IMR-90 (cell line): ENCODE results near the gene FAM32A. TPM values are rescaled to one million over a fixed set of nuclear protein-coding genes. Genes with fewer than 3 reads are reported as not detected.

ENCODE experiments used
- ATAC-seq: fragments of 200-7000 bp; cut with Tn5 transposase; 2 replicates; pipeline ENCODE4 v1.9.1; 2020; ENCODE audit warnings: low read depth, mild to moderate bottlenecking, moderate library complexity
- BruUV-seq: library from RNA; stranded (reverse); fragments of 400-500 nt; replicated peaks from 2 replicates; lab custom pipeline; 2021; lab: Mats Ljungman, UMichigan
- CTCF ChIA-PET: fragments of 300-600 bp; formaldehyde crosslinking; extraction: SDS; loops from one replicate; lab custom pipeline; 2021; ENCODE audit warnings: antibody characterized with exemption; lab: Yijun Ruan, JAX
- POLR2A ChIA-PET: fragments of 300-600 bp; sonication (Branson Sonifier 250); formaldehyde crosslinking; loops from one replicate; lab custom pipeline; 2022; ENCODE audit warnings: antibody characterized with exemption; ENCODE audit not compliant: unreplicated experiment; lab: Charles Lee
- DNase-seq: peaks from one replicate; pipeline ENCODE4 v3.0.0; 2013
- H2AFZ ChIP-seq: replicated peaks from 2 replicates; pipeline ENCODE3; 2013; ENCODE audit warnings: low read length, mild to moderate bottlenecking; ENCODE audit not compliant: poor library complexity
- H2AK5ac ChIP-seq: 2 replicates; pipeline ENCODE4 v1.6.1; 2013; ENCODE audit warnings: low read depth, low read length, inconsistent platforms
- H2AK9ac ChIP-seq: replicated peaks from 2 replicates; pipeline ENCODE3; 2013; ENCODE audit warnings: mild to moderate bottlenecking, low read depth, low read length, moderate library complexity; ENCODE audit not compliant: poor library complexity
- H2BK120ac ChIP-seq: 2 replicates; pipeline ENCODE4 v1.6.1; 2013; ENCODE audit warnings: low read depth, low read length, inconsistent platforms
- H2BK15ac ChIP-seq: 3 replicates; pipeline ENCODE4 v1.6.1; 2013; ENCODE audit warnings: low read depth, low read length, inconsistent platforms
- H2BK20ac ChIP-seq: 2 replicates; pipeline ENCODE4 v1.6.1; 2013; ENCODE audit warnings: low read depth, mild to moderate bottlenecking, inconsistent platforms, low read length, moderate library complexity
- H2BK5ac ChIP-seq: 2 replicates; pipeline ENCODE4 v1.6.1; 2013; ENCODE audit warnings: mild to moderate bottlenecking, low read depth, low read length, inconsistent platforms; ENCODE audit not compliant: poor library complexity, severe bottlenecking
- H3K14ac ChIP-seq: replicated peaks from 2 replicates; pipeline ENCODE4 v1.6.1; 2013; ENCODE audit warnings: low read depth, low read length, inconsistent platforms
- H3K18ac ChIP-seq: 2 replicates; pipeline ENCODE4 v1.6.1; 2013; ENCODE audit warnings: low read depth, low read length, control low read depth
- H3K23ac ChIP-seq: 2 replicates; pipeline ENCODE4 v1.6.1; 2013; ENCODE audit warnings: low read depth, low read length, inconsistent platforms
- H3K27ac ChIP-seq: 2 replicates; pipeline ENCODE4 v1.5.1; 2013; ENCODE audit warnings: mild to moderate bottlenecking, control low read depth, low read length; ENCODE audit not compliant: insufficient read depth
- H3K27me3 ChIP-seq: 2 replicates; pipeline ENCODE4 v1.6.1; 2013; ENCODE audit warnings: low read length; ENCODE audit not compliant: control insufficient read depth, insufficient read depth
- H3K36me3 ChIP-seq: 2 replicates; pipeline ENCODE4 v1.6.1; 2013; ENCODE audit warnings: low read length, mixed read lengths; ENCODE audit not compliant: control insufficient read depth, insufficient read depth
- H3K4ac ChIP-seq: 2 replicates; pipeline ENCODE4 v1.6.1; 2013; ENCODE audit warnings: low read depth, low read length, inconsistent platforms
- H3K4me1 ChIP-seq: 2 replicates; pipeline ENCODE4 v1.6.1; 2013; ENCODE audit warnings: low read length, mixed read lengths; ENCODE audit not compliant: control insufficient read depth, insufficient read depth
- H3K4me2 ChIP-seq: 2 replicates; pipeline ENCODE4 v1.6.1; 2013; ENCODE audit warnings: low read depth, mild to moderate bottlenecking, control low read depth, low read length, moderate library complexity
- H3K4me3 ChIP-seq: 2 replicates; pipeline ENCODE4 v1.5.1; 2013; ENCODE audit warnings: low read depth, mild to moderate bottlenecking, control low read depth, low read length, moderate library complexity; ENCODE audit not compliant: insufficient read depth
- H3K56ac ChIP-seq: 2 replicates; pipeline ENCODE4 v1.6.1; 2013; ENCODE audit warnings: low read length, inconsistent platforms; ENCODE audit not compliant: insufficient read depth; ENCODE audit errors: extremely low read depth
- H3K79me1 ChIP-seq, 2 experiments: 2 replicates each; pipeline ENCODE4 v1.6.1; 2013; ENCODE audit warnings: low read length in 2 of 2, inconsistent platforms in 1 of 2, low read depth in 1 of 2
- H3K9ac ChIP-seq: 2 replicates; pipeline ENCODE4 v1.6.1; 2013; ENCODE audit warnings: low read depth, low read length, control low read depth
- H3K9me1 ChIP-seq: 2 replicates; pipeline ENCODE4 v1.6.1; 2013; ENCODE audit warnings: low read length, inconsistent platforms; ENCODE audit not compliant: insufficient read depth
- H3K9me3 ChIP-seq: 2 replicates; pipeline ENCODE4 v1.6.1; 2013; ENCODE audit warnings: low read length; ENCODE audit not compliant: control insufficient read depth, insufficient read depth
- H4K20me1 ChIP-seq: 2 replicates; pipeline ENCODE4 v1.6.1; 2013; ENCODE audit warnings: low read length, inconsistent platforms; ENCODE audit not compliant: insufficient read depth
- H4K5ac ChIP-seq: 2 replicates; pipeline ENCODE4 v1.6.1; 2013; ENCODE audit warnings: mild to moderate bottlenecking, low read depth, low read length, control low read depth
- H4K8ac ChIP-seq, 2 experiments: 2 replicates each; pipeline ENCODE4 v1.6.1; 2013; ENCODE audit warnings: low read depth in 2 of 2, low read length in 2 of 2, control low read depth in 1 of 2, inconsistent platforms in 1 of 2
- H4K91ac ChIP-seq: 2 replicates; pipeline ENCODE4 v1.6.1; 2013; ENCODE audit warnings: low read depth, low read length, inconsistent platforms; ENCODE audit not compliant: insufficient read depth
- CHD1 ChIP-seq: IDR thresholded peaks from 2 replicates; pipeline ENCODE4 v1.6.1; 2012; ENCODE audit warnings: low read depth, low read length, improper control_type of control experiment
- MAZ ChIP-seq: IDR thresholded peaks from 2 replicates; pipeline ENCODE4 v1.6.1; 2012; ENCODE audit warnings: low read depth, mild to moderate bottlenecking, low read length, improper control_type of control experiment, moderate library complexity, borderline replicate concordance
- RAD21 ChIP-seq: IDR thresholded peaks from 2 replicates; pipeline ENCODE4 v1.6.1; 2012; ENCODE audit warnings: low read length, improper control_type of control experiment
- RCOR1 ChIP-seq: IDR thresholded peaks from 2 replicates; pipeline ENCODE4 v1.6.1; 2012; ENCODE audit warnings: mild to moderate bottlenecking, low read length, improper control_type of control experiment; ENCODE audit not compliant: insufficient replicate concordance
- RFX5 ChIP-seq: IDR thresholded peaks from 2 replicates; pipeline ENCODE4 v1.8.0; 2012; ENCODE audit warnings: low read depth, mild to moderate bottlenecking, low read length, moderate library complexity
- SMC3 ChIP-seq: fragments of 150-350 bp; IDR thresholded peaks from 2 replicates; pipeline ENCODE4 v1.6.1; 2016; ENCODE audit warnings: low read depth, mild to moderate bottlenecking, antibody characterized with exemption, low read length, moderate library complexity
- WGBS, 2 experiments: methylation state at CpG; one replicate each; pipeline versions ENCODE4 v1.1.5 to v1.1.7; 2013; ENCODE audit warnings: missing lambda C conversion rate in 2 of 2; ENCODE audit not compliant: insufficient read length in 1 of 2; ENCODE audit errors: extremely low coverage in 2 of 2; 5-methylcytosine and 5-hydroxymethylcytosine counted together
- dilution Hi-C: fragments of 300-500 bp; cut with HindIII; formaldehyde crosslinking; loops from one replicate; pipeline ENCODE4 v1.14.3; 2018; ENCODE audit warnings: low sequenced_read_pairs; ENCODE audit not compliant: unreplicated experiment
- in situ Hi-C: fragments of 300-500 bp; cut with MboI; formaldehyde crosslinking; loops from 3 replicates; pipeline ENCODE4 v1.14.3; 2019; ENCODE audit warnings: low sequenced_read_pairs, inconsistent platforms, mixed read lengths
- intact Hi-C: fragments of 100-400 bp; cut with micrococcal nuclease; formaldehyde crosslinking; loops from 2 replicates; pipeline ENCODE4 v1.10.0; 2022
- polyA plus RNA-seq, 3 experiments: library from polyadenylated mRNA; depleted of rRNA; stranded (reverse); fragments of >200 nt; gene quantifications; 2 replicates each; pipeline ENCODE4 v1.2.3, GENCODE V29; 2012; ENCODE audit warnings: low replicate concordance in 1 of 3
- total RNA-seq: library from RNA; depleted of rRNA; stranded (reverse); fragments of >200 nt; gene quantifications from 2 replicates; pipeline ENCODE4 v1.2.3, GENCODE V29; 2012
- TF ChIP-seq, protein P1 (sequence below): fragments of 150-350 bp; IDR thresholded peaks from 2 replicates; pipeline ENCODE4 v1.6.1; 2017; ENCODE audit warnings: mild to moderate bottlenecking, antibody characterized with exemption, low read length, low read depth

Gene FAM32A
- total and polyA plus RNA-seq, 2 of the 4 experiments (the other 2 are of a cell fraction): 99.5 to 130 TPM

DNA sequence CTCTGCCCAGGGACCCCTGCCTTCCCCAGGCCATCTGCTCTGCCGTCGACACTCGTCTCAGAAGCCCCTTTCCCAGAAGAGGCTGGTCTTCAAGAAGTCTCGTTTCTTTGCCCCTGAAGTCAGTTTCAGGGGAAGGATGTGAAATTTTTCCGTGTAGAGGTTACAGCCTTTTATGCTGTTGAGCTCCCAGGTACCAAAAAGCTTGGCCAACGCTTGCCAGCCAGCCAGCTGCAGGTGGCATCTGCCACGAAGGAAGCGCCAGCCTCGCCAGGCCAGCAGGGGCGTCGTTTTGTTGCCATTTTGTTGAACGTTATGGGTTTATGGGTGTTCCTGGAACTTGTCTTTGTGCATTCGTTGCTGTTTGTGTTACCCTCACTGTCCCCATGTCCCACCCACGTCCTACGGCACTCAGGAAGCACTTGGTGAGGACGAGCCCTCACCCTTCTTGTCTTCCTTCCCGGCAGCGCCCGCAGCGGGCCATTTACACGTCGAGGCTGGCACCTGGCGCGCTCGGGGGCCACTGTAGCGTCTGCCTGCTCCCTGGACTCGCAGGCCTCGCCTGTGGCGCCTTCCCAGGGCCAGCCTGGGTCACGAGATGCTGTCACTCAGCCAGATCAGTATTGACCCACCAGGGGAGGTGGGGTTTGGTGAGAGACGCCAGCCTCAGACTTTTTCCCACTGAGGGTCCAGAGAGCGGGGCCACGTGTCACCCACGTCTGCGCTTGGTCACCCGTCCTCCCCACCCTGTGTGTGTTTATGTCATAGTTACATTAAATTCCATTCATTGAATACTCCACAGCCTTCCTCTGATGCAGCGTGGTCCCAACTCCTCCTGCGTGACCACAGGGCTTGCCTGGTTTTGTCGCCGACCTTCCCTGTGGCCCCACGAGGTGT, 49.6 kb downstream of the FAM32A start:
- no peak overlapping the region for H3K56ac ChIP-seq
- no peaks in the 10 kb centered on the region; the same call in 1 of the 2 replicates for H3K9me1 ChIP-seq
- no peaks in the 10 kb centered on the region for H3K4me1 ChIP-seq
- TF ChIP-seq RAD21: no peak
- no peak for TF ChIP-seq MAZ
- no peak for TF ChIP-seq RFX5
- TF ChIP-seq, protein P1, sequence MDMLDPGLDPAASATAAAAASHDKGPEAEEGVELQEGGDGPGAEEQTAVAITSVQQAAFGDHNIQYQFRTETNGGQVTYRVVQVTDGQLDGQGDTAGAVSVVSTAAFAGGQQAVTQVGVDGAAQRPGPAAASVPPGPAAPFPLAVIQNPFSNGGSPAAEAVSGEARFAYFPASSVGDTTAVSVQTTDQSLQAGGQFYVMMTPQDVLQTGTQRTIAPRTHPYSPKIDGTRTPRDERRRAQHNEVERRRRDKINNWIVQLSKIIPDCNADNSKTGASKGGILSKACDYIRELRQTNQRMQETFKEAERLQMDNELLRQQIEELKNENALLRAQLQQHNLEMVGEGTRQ: no peak
- no peak for TF ChIP-seq CHD1
- no peak for TF ChIP-seq RCOR1
- no peak for TF ChIP-seq SMC3
- H3K23ac ChIP-seq: no peak overlapping the region
- DNase-seq (no peak), ATAC-seq (no peak)
- no peak overlapping the region for H2BK5ac ChIP-seq
- dilution Hi-C loops (no loop called here), in situ Hi-C loops (no loop called here), intact Hi-C loops (no loop called here)
- H3K14ac ChIP-seq: no peak overlapping the region
- H3K9me3 ChIP-seq: no peaks in the 10 kb centered on the region
- TSS peak; percentile 54 for BruUV-seq
- H2BK20ac ChIP-seq: no peak overlapping the region
- no peak overlapping the region for H3K18ac ChIP-seq
- H4K20me1 ChIP-seq: peaks cover 5% of the 10 kb centered on the region; the same call in 1 of the 2 replicates
- H3K36me3 ChIP-seq: peaks cover 56% of the 10 kb centered on the region
- no peaks in the 10 kb centered on the region for H3K27me3 ChIP-seq
- CTCF ChIA-PET: no interaction called here
- H4K91ac ChIP-seq: no peak overlapping the region
- POLR2A ChIA-PET: no interaction called here
- H2BK120ac ChIP-seq: no peak overlapping the region
- WGBS, 2 experiments: 98% methylated on average over 12 of the region's 41 CpGs; no CpG with 5 or more reads in 1 of the 2 experiments
- no peak overlapping the region for H2BK15ac ChIP-seq
- no peak overlapping the region for H3K27ac ChIP-seq
- no peak overlapping the region for H2AK9ac ChIP-seq
- H3K4ac ChIP-seq: no peak overlapping the region
- H3K4me2 ChIP-seq: no peak overlapping the region
- no peak overlapping the region for H2AK5ac ChIP-seq
- no peak overlapping the region for H4K5ac ChIP-seq
- H3K9ac ChIP-seq: no peak overlapping the region
- H4K8ac ChIP-seq: no peak overlapping the region
- peaks cover 9 to 15% of the 10 kb centered on the region in 2 experiments; a peak in 2 of 4 replicates for H3K79me1 ChIP-seq
- H3K4me3 ChIP-seq: no peak overlapping the region
- H2AFZ ChIP-seq: no peak overlapping the region
